WTC11 (cell line): ENCODE data around the gene RPL31. TPM values are rescaled to one million over a fixed set of nuclear protein-coding genes. Genes with fewer than 3 reads are reported as not detected.

Experiments used
- ATAC-seq: fragments of 200-7000 bp; cut with Tn5 transposase; 2 replicates; pipeline ENCODE4 v1.10.0; 2021; ENCODE audit warnings: mild to moderate bottlenecking, moderate library complexity
- CTCF ChIA-PET: fragments of 300-600 bp; sonication (Branson Sonifier 250); formaldehyde crosslinking; loops from one replicate; lab custom pipeline; 2021; ENCODE audit warnings: antibody characterized with exemption; lab: Charles Lee
- POLR2A ChIA-PET: fragments of 350-600 bp; sonication (Branson Sonifier 250); formaldehyde crosslinking; loops from one replicate; lab custom pipeline; 2021; ENCODE audit warnings: antibody characterized with exemption; lab: Charles Lee
- DNase-seq: peaks from one replicate; pipeline ENCODE4 v3.0.0; 2021; ENCODE audit warnings: low spot score
- H3K27ac Mint-ChIP-seq: 2 replicates; pipeline ENCODE4 v1.8.0; 2021; ENCODE audit warnings: mixed read lengths
- H3K27me3 Mint-ChIP-seq: 2 replicates; pipeline ENCODE4 v1.8.0; 2021; ENCODE audit warnings: low read depth, mild to moderate bottlenecking, moderate library complexity, mixed read lengths
- H3K36me3 Mint-ChIP-seq: 2 replicates; pipeline ENCODE4 v1.8.0; 2021; ENCODE audit warnings: mixed read lengths
- H3K4me1 Mint-ChIP-seq: 2 replicates; pipeline ENCODE4 v1.8.0; 2022; ENCODE audit warnings: mixed read lengths
- H3K4me3 Mint-ChIP-seq: 2 replicates; pipeline ENCODE4 v1.8.0; 2021; ENCODE audit warnings: mild to moderate bottlenecking, moderate library complexity, mixed read lengths
- H3K9me3 Mint-ChIP-seq: 2 replicates; pipeline ENCODE4 v1.8.0; 2021; ENCODE audit warnings: mixed read lengths
- CBFB ChIP-seq: sonication (generic); formaldehyde crosslinking; IDR thresholded peaks from 2 replicates; pipeline ENCODE4 v1.8.1; 2022; ENCODE audit warnings: mild to moderate bottlenecking, low read depth, missing genetic modification reagents
- E2F1 ChIP-seq: sonication (generic); formaldehyde crosslinking; IDR thresholded peaks from 2 replicates; pipeline ENCODE4 v1.8.0; 2022; ENCODE audit warnings: mild to moderate bottlenecking, missing genetic modification reagents
- ELF4 ChIP-seq: sonication (generic); formaldehyde crosslinking; IDR thresholded peaks from 2 replicates; pipeline ENCODE4 v1.8.1; 2022; ENCODE audit warnings: low read depth, mild to moderate bottlenecking, moderate library complexity, missing genetic modification reagents
- EMX1 ChIP-seq: fragments of 250-450 bp; sonication (Bioruptor Pico); IDR thresholded peaks from 2 replicates; pipeline ENCODE4 v1.8.0; 2021; ENCODE audit warnings: mild to moderate bottlenecking
- ERG ChIP-seq: fragments of 250-450 bp; sonication (Bioruptor Pico); IDR thresholded peaks from 2 replicates; pipeline ENCODE4 v1.8.0; 2021; ENCODE audit warnings: mild to moderate bottlenecking
- ESRRA ChIP-seq: sonication (generic); formaldehyde crosslinking; IDR thresholded peaks from 2 replicates; pipeline ENCODE4 v1.8.1; 2022; ENCODE audit warnings: mild to moderate bottlenecking, missing genetic modification reagents, borderline replicate concordance
- FOXK1 ChIP-seq: sonication (generic); formaldehyde crosslinking; IDR thresholded peaks from 2 replicates; pipeline ENCODE4 v1.8.0; 2022; ENCODE audit warnings: mild to moderate bottlenecking, moderate library complexity, missing genetic modification reagents
- FOXP4 ChIP-seq: sonication (generic); formaldehyde crosslinking; IDR thresholded peaks from 2 replicates; pipeline ENCODE4 v1.8.0; 2022; ENCODE audit warnings: mild to moderate bottlenecking, missing genetic modification reagents
- MAX ChIP-seq: sonication (generic); formaldehyde crosslinking; IDR thresholded peaks from 2 replicates; pipeline ENCODE4 v1.8.0; 2022; ENCODE audit warnings: mild to moderate bottlenecking, missing genetic modification reagents
- MLX ChIP-seq: sonication (generic); formaldehyde crosslinking; IDR thresholded peaks from 2 replicates; pipeline ENCODE4 v1.8.1; 2023; ENCODE audit warnings: mild to moderate bottlenecking, missing genetic modification reagents, moderate library complexity
- MYBL2 ChIP-seq: sonication (generic); formaldehyde crosslinking; IDR thresholded peaks from 2 replicates; pipeline ENCODE4 v1.8.1; 2023; ENCODE audit warnings: mild to moderate bottlenecking, moderate library complexity, missing genetic modification reagents
- NFATC4 ChIP-seq: fragments of 250-450 bp; sonication (Bioruptor Pico); IDR thresholded peaks from 2 replicates; pipeline ENCODE4 v1.9.0; 2021; ENCODE audit warnings: mild to moderate bottlenecking
- NFE2L1 ChIP-seq: sonication (generic); formaldehyde crosslinking; IDR thresholded peaks from 2 replicates; pipeline ENCODE4 v1.8.1; 2023; ENCODE audit warnings: missing genetic modification reagents
- PREB ChIP-seq: sonication (generic); formaldehyde crosslinking; IDR thresholded peaks from 2 replicates; pipeline ENCODE4 v1.8.1; 2022; ENCODE audit warnings: mild to moderate bottlenecking, missing genetic modification reagents, moderate library complexity, borderline replicate concordance
- SMAD3 ChIP-seq: sonication (generic); formaldehyde crosslinking; IDR thresholded peaks from 2 replicates; pipeline ENCODE4 v1.8.0; 2022; ENCODE audit warnings: missing genetic modification reagents, mild to moderate bottlenecking, borderline replicate concordance
- SMAD4 ChIP-seq: sonication (generic); formaldehyde crosslinking; IDR thresholded peaks from 2 replicates; pipeline ENCODE4 v1.8.0; 2022; ENCODE audit warnings: mild to moderate bottlenecking, missing genetic modification reagents
- SOX15 ChIP-seq: fragments of 250-450 bp; sonication (Bioruptor Pico); IDR thresholded peaks from 2 replicates; pipeline ENCODE4 v1.9.0; 2021; ENCODE audit warnings: mild to moderate bottlenecking
- TCF7 ChIP-seq: sonication (generic); formaldehyde crosslinking; IDR thresholded peaks from 2 replicates; pipeline ENCODE4 v1.8.0; 2022; ENCODE audit warnings: mild to moderate bottlenecking, low read depth, missing genetic modification reagents, moderate library complexity
- ZNF121 ChIP-seq: sonication (generic); formaldehyde crosslinking; IDR thresholded peaks from 2 replicates; pipeline ENCODE4 v1.8.0; 2023; ENCODE audit warnings: missing genetic modification reagents
- ZNF396 ChIP-seq: fragments of 250-450 bp; sonication (Bioruptor Pico); IDR thresholded peaks from 2 replicates; pipeline ENCODE4 v1.8.0; 2021; ENCODE audit warnings: mild to moderate bottlenecking, moderate library complexity, borderline replicate concordance
- ZNF416 ChIP-seq: fragments of 250-450 bp; sonication (Bioruptor Pico); IDR thresholded peaks from 2 replicates; pipeline ENCODE4 v1.9.0; 2021; ENCODE audit warnings: mild to moderate bottlenecking, inconsistent platforms
- ZNF425 ChIP-seq: fragments of 250-450 bp; sonication (Bioruptor Pico); conservative IDR thresholded peaks from 2 replicates; pipeline ENCODE4 v1.9.0; 2021; ENCODE audit warnings: mild to moderate bottlenecking
- ZNF671 ChIP-seq: fragments of 250-450 bp; sonication (Bioruptor Pico); IDR thresholded peaks from 2 replicates; pipeline ENCODE4 v1.8.0; 2021; ENCODE audit warnings: mild to moderate bottlenecking
- ZSCAN18 ChIP-seq: fragments of 250-450 bp; sonication (Bioruptor Pico); IDR thresholded peaks from 2 replicates; pipeline ENCODE4 v2.1.2; 2022; ENCODE audit warnings: mild to moderate bottlenecking, moderate library complexity
- total RNA-seq: library from RNA; stranded (reverse); gene quantifications from 3 replicates; pipeline ENCODE4 v1.2.3, GENCODE V29; 2021

Gene RPL31
- total RNA-seq, 1 experiment from 2014 or later = 1,590 TPM

- Mint-ChIP-seq H3K27ac (peak overlapping the region; percentile 96), H3K27me3 (peaks cover 11% of the 10 kb centered on the region), H3K4me3 (peak overlapping the region; percentile 98), H3K36me3 (peaks cover 71% of the 10 kb centered on the region), H3K4me1 (peaks cover 56% of the 10 kb centered on the region), H3K9me3 (no peaks in the 10 kb centered on the region)
- ATAC-seq (no peak), DNase-seq (no peak)
- POLR2A ChIA-PET = no interaction called here
- CTCF ChIA-PET = interaction anchor here (1.3 kb wide), 1 partner anchor 148 kb away, joined by 3 read pairs; no protein-coding TSS in a partner anchor
- TF ChIP-seq FOXP4 (no peak), FOXK1 (CRISPR knock-in tag) (no peak), SMAD4 (no peak), SMAD3 (CRISPR knock-in tag) (no peak), ERG (CRISPR knock-in tag) (0 out of 2 replicates have a peak, but pooled peaks have one; percentile 50), NFE2L1 (CRISPR knock-in tag) (no peak), ZNF671 (no peak; the same call in 1 of the 2 replicates), TCF7 (CRISPR knock-in tag) (no peak), NFATC4 (peak; percentile 53; the same call in 1 of the 2 replicates), SOX15 (CRISPR knock-in tag) (no peak), MLX (CRISPR knock-in tag) (no peak), CBFB (CRISPR knock-in tag) (no peak), MYBL2 (CRISPR knock-in tag) (no peak), MAX (CRISPR knock-in tag) (no peak), PREB (no peak), ZSCAN18 (CRISPR knock-in tag) (no peak), ZNF416 (0 out of 2 replicates have a peak, but pooled peaks have one; percentile 48), EMX1 (no peak), ZNF425 (CRISPR knock-in tag) (peak; percentile 72), ZNF121 (no peak), ZNF396 (CRISPR knock-in tag) (no peak), E2F1 (CRISPR knock-in tag) (no peak), ESRRA (CRISPR knock-in tag) (no peak), ELF4 (no peak)
Observed at GRCh38 chr2:101004620-101005325, 2.7 kb downstream of the RPL31 start.
